ENCODE data around the gene TCF7.

DNA sequence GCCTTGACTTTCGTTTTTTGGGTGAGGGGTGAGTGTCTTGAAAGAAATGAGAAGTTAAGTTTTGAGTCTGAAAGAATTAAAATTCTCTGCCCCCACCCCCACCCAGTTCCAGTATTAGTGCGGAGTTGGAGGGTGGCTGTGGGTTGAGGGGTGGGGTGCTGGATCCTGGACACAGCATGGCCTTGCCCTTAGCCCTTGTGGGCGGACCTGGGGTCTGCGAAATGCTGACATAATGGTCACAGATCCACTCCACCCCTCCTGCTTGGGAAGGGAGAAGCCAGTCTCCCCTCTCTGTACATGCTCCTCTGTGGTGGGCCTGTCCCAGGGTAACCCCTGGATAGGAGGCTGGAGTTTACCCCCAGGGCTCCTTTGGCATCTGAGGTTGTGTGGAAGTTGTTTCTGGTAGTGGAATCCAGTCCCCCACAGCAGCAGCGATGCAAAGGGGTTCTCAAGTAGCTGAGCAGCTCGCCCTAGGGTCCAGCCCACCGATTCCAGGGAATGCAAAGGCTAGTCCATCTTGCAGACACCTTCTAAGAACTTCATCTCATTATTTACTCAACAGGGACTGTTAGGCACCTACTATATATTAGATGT, 42.8 kb upstream of the TCF7 start:
- TF ChIP-seq, protein P1, sequence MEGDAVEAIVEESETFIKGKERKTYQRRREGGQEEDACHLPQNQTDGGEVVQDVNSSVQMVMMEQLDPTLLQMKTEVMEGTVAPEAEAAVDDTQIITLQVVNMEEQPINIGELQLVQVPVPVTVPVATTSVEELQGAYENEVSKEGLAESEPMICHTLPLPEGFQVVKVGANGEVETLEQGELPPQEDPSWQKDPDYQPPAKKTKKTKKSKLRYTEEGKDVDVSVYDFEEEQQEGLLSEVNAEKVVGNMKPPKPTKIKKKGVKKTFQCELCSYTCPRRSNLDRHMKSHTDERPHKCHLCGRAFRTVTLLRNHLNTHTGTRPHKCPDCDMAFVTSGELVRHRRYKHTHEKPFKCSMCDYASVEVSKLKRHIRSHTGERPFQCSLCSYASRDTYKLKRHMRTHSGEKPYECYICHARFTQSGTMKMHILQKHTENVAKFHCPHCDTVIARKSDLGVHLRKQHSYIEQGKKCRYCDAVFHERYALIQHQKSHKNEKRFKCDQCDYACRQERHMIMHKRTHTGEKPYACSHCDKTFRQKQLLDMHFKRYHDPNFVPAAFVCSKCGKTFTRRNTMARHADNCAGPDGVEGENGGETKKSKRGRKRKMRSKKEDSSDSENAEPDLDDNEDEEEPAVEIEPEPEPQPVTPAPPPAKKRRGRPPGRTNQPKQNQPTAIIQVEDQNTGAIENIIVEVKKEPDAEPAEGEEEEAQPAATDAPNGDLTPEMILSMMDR (IDR thresholded peaks at IDR 0.05; ENCODE audit: insufficient read depth, low read length, poor library complexity, severe bottlenecking) = no peak
- TF ChIP-seq EZH2phosphoT487 (conservative IDR thresholded peaks at IDR 0.05; ENCODE audit: low read length) = no peak

Data from SU-DHL-6 (cell line).